ENCODE data around the gene CEP89. TPM values are rescaled to one million over a fixed set of nuclear protein-coding genes. Genes with fewer than 3 reads are reported as not detected.
"Not testable (repeated sequence)": the region's sequence is repeated elsewhere in the genome, so short reads cannot be mapped to it uniquely, and the experiment has no call there.

Gene CEP89
- total RNA-seq, 1 donor from 2014 or later: 7.7 TPM

DNA sequence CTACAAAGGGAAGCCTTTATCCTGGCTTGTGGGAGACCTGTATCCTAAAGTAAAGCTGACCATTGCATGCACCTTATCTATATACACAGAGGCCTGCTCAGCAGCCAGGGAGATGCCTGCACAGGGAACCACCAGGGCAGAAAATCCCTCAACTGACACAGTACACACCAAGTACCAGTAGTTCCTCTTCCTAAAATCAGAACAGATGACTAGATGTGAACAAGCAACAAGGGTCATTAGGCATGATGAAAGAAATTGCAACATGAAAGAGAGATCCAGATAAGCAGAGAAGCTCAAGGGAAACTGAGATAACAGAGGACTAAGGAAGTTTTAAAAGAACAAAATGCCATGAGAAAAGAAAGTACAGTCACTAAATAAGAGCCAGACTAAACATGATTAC lies 62.5 kb downstream of the CEP89 start:
- no peak for ATAC-seq (ENCODE audit: poor library complexity)
- intact Hi-C loops (cut with DNase I): no loop called here
- no peak for DNase-seq

DNA sequence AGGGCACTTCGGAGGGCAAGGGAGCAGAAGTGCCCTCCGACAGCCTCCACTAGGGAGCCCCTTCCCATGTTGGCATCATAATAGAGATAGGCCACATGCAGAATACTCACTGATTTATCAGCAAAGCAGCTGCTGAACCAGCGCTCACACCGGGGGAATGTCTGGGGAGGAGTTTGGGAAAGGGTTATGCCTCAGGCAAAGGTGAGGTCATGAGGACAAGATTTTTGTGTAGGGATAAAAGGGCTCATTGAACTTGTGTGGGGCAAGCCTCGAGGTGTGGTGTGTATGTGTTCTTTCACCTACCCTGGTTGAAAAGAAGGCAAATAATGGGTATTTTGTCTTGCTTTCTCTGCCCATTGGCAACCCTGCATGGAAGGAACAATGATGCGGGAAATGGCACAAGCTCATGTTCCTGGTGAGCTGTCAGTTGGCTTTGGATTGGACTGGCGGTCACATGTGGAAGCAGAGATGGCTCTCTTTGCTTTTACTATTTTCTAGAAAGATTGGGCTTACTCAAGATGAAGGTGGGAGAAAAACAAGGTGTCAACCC lies 63.0 kb downstream of the CEP89 start:
- intact Hi-C loops (cut with DNase I): no loop called here
- ATAC-seq (ENCODE audit: poor library complexity) (no peak), DNase-seq (no peak)

DNA sequence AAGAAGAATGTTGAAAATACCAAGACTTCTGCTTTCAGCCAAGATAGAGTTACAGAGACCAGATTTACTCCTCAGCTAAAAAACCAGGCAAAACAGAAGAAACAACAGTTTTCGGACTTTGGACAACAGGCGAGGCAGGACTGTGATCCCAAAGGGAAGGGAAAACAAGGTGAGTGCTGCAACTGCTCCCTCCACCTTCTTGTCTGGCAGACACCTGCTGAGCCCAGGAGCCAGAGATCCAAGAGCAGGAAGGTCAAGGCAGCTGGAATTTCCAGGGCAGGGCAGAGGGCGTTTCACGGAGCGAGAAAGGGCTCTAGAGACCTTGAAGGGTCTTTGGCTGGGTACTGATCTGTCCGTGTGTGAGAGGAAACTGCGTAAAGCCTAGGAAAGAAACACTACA lies 69.3 kb downstream of the CEP89 start:
- intact Hi-C loops (cut with DNase I): no loop called here
- ATAC-seq (ENCODE audit: poor library complexity) (no peak), DNase-seq (no peak)

DNA sequence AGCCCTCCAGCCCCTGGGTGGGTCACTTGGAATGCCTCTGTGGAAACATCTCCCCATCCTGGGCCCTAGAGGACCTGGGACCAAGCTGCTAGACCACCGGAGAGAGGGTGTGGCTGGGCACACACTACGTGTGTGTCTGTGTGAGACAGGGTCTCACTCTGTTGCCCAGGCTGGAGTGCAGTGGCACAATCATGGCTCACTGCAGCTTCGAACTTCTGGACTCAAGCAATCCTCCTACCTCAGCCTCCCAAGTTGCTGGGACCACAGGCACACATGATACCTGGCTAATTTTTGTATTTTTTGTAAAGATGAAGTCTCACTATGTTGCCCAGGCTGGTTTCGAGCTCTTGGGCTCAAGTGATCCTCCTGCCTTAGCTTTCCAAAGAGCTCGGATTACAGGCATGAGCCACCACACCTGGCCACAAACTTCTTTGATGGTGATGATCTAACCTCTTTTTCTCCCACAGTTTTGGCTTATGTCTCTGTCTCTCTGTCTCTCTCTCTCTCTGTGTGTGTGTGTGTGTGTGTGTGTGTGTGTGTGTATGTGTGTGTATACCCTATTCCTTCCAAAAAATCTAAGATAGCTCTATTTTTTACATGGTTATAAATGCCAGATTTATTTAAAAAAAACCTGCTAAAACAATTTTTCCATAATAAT lies 70.1 kb downstream of the CEP89 start:
- intact Hi-C loops (cut with DNase I): no loop called here
- DNase-seq (no peak), ATAC-seq (ENCODE audit: poor library complexity) (no peak)

DNA sequence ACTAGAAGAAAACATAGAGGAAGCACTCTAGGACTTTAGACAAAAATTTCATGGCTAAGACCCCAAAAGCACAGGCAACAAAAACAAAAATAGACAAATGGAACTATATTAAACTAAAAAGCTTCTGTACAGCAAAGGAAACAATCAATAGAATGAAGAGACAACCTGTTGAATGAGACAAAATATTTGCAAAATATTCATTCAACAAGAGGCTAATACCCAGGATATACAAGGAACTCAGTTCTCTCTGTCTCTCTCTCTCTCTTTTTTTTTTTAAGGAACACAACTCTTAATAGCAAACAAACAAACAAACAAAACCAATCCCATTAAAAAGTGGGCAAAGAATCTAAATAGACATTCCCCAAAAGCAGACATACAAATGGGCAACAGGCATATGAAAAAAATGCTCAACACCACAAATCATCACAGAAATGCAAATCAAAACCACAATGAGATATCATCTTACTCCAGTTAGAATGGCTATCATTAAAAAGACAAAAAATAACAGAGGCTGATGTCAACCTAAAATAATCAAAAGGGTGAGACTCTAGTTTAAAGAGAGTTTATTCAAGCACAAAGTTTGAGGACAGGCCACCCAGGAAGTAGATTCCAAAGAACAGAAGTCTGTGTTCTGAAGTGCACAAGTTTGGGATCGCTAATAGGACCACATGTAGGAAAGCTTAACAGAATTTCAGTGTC lies 75.1 kb downstream of the CEP89 start:
- intact Hi-C loops (cut with DNase I): no loop called here
- no peak for ATAC-seq (ENCODE audit: poor library complexity)
- DNase-seq: no peak

DNA sequence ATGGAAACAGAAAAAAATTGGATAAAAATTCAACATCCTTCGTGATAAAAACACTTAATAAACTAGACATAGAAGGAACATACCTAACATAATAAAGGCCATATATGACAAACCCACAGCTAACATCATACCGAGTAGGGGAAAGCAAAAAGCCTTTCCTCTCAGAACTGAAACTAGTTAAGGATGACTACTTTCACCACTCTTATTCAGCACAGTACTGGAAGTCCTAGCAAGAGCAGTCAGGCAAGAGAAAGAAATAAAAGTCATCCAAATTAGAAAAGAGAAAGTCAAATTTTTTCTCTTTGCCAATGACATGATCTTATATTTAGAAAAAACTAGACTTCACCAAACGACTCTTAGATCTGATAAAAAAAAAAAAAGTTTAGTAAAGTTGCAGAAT lies 76.4 kb downstream of the CEP89 start:
- DNase-seq: no peak
- intact Hi-C loops (cut with DNase I): no loop called here
- no peak for ATAC-seq (ENCODE audit: poor library complexity)

DNA sequence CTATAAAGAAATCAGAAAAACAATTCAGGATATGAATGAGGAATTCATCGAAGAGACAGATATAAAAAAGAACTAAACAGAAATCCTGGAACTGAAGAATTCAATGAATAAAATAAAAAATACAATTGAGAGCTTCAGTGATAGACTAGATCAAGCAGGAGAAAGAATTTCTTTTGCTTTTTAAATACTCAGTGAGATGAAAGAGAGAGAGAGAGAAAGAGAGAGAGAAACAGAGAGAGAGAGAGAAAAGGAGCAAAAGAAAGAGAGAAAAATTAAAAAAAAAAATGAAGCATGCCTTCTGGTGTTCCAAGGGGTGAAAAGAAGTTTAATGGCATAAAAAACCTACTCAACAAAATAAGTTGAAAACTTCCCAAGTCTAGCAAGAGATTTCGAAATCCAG lies 80.1 kb downstream of the CEP89 start:
- intact Hi-C loops (cut with DNase I): no loop called here
- no peak for ATAC-seq (ENCODE audit: poor library complexity)
- DNase-seq: no peak

DNA sequence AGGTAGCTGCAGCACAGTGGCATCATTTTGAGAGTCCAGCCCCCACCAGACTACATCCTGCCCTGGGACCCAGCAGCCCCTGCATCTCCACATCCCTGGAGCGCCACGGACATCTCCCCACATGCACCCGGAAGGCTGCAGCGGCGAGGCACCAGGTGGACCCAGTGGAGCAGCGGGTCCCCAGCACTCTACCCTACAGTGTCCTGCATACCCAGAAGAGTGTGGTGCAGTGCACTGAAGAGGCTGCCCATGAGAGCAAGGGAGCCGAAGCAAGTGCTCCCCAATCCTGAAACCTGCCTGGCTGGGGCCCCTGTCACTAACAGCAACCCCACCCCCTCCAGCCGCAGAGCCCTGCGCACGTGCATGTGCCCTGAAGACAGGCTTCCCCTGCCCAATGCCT lies 80.9 kb downstream of the CEP89 start:
- intact Hi-C loops (cut with DNase I): no loop called here
- ATAC-seq (ENCODE audit: poor library complexity) (no peak), DNase-seq (no peak)

DNA sequence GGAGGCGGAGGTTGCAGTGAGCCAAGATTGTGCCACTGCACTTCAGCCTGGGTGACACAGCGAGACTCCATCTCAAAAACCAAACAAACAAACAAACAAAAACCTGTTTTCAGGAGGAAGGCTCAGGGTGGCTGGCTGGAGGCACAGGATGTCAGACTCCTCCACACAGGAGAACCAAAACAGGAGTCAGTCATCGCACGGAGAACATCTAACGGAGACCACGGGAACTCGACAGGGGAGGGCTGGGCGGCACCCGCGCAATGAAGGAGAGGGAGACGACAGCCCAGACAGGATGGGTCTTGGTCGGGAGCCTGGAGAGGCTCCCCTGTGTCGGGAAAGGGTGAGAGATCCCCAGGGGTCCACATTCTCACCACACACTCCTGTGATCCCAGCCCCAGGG lies 81.4 kb downstream of the CEP89 start:
- intact Hi-C loops (cut with DNase I): no loop called here
- ATAC-seq (ENCODE audit: poor library complexity) (no peak), DNase-seq (no peak)

DNA sequence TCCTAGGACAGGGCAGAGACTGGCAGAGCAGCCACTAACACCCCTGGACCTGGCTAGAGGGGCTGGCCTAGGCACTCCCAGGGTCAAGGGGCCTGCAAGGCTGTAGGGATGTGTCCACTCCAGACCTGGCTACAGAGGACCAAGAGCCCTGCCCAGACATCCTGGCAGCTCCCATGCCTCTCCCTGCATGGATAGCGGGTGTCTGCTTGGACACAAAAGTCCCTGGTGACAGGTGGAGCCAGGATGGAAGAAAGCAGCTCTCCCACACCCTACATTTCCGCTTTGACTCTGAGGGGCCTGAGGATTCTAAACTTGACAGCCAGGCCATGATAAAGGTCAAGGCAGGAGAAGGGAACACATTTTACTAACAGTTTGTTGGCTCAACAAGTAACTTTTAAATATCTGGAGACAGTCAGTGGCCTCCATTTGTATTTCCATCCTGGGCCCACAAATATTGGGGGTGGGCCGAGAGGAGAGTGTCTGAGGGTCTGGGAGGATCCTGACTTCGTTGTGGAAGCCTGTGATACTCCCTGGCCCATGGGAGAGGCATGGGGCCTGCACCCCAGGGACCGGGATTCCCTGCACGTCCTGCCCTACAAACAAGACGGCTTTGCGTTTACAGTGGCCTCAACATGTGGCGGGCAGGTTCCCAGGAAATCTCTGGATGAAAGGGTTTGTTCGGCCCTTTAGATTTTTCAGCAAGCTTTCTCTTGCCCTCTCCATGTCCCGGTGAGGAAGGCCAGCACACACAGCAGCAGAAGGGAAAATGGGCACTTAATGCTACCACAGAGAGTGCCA lies 82.4 kb downstream of the CEP89 start:
- intact Hi-C loops (cut with DNase I): no loop called here
- ATAC-seq (ENCODE audit: poor library complexity): no peak
- no peak for DNase-seq

DNA sequence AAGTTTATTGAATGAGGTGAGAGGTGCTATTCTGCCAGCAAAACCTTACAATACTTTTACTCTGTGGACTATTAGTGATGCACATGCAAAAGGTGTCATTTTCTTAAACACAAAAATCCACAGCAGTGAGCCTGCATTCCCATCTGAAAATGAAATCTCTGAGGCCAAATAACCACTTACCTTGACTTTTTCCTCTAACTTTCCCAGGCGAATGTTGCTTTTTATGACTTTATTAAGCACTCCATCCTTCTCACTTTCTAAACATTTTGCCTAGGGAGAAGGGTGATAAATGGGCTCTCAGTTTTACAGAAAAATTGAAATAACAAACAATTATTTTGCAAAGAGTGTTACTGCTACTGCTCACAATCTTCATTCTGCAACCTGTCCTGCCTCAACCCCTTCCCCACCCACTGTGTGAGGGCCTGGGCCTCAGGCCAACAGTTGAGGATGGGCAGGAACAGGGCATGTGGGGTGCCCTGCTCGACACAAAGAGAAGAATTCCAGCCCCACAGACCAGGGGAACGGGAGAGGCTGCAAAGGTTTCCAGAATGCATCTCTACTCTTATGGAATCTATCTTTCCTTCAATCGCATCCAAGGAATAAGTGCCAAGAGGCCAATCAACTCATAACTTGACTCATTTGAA lies 84.1 kb downstream of the CEP89 start:
- ATAC-seq (ENCODE audit: poor library complexity) (no peak), DNase-seq (no peak)
- intact Hi-C loops (cut with DNase I): no loop called here

DNA sequence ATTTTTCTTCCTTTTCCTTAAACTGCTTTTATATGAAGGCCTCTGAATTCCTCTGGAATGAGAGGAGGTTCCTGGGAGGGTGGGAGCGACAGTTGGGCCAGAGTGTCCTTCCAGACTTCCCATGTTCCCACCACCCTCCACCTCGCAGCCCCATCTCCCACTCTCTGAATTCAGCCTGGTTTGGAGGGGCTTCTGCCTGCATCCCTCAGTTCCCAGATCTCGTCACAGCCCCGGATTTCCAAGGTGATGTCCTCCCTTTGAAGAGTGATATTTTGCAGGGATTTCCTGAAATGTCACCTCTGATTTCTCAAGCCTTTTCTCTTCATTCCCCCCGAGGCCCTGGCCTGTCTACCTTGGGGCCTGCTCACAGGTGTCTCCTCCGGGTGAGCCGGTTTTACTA lies 85.5 kb downstream of the CEP89 start:
- intact Hi-C loops (cut with DNase I): no loop called here
- no peak for DNase-seq
- ATAC-seq (ENCODE audit: poor library complexity): no peak

DNA sequence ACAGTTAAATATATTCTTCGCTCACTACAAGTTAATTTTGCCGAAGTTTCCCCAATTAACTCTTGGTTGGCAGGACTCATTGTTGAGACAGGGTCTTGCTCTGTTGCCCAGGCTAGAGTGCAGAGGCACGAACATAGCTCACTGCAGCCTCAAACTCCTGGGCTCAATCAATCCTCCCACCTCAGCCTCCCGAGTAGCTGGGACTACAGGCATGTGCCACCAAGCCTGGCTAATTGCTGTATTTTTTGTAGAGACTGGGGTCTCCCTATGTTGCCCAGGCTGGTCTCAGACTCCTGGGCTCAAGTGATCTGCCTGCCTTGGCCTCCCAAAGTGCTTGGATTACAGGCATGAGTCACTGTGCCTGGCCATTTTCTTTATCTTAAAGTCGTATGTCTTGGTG lies 86.5 kb downstream of the CEP89 start:
- intact Hi-C loops (cut with DNase I); ATAC-seq (ENCODE audit: poor library complexity); DNase-seq: not testable (repeated sequence)

DNA sequence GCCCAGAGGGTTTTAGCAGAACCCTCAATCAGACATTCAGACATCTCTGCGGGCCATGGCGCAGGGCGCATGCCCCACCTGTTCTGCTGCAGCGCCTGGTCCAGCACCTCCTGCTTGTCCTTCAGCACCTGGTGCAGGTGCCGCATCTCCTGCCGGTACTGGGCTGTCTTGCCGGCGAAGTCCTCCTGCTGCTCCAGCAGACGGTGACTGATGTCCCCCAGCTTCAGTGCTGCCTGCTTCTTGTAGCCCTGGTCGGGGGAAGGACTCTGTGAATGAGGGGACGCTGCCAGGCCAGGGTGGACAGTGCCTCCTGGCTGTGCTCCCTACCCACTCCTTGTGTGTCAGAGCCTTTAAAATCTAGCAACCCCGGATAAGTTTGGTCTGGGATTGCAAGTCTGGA lies 90.0 kb downstream of the CEP89 start:
- no peak for DNase-seq
- ATAC-seq (ENCODE audit: poor library complexity): no peak
- intact Hi-C loops (cut with DNase I): no loop called here

DNA sequence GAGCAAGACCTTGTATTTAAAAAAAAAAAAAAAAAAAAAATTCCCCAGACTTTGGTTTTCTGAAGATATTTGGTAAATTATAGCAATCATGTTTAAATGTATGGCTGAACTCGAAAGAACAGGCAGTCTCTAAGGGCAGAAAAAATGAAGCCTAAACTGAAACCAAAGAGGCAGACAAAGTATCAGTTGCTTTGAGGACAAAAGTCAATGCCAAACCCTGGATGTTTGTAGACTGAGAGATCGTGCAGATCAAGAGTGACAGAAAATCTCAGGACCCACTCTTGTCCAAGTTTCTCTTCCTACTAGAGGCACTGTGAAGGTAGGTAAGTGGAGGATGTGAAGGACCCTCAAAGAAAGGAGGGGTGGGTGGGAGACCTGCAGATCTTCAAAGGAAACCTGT lies 91.1 kb downstream of the CEP89 start:
- ATAC-seq (ENCODE audit: poor library complexity): no peak
- intact Hi-C loops (cut with DNase I): no loop called here
- no peak for DNase-seq

DNA sequence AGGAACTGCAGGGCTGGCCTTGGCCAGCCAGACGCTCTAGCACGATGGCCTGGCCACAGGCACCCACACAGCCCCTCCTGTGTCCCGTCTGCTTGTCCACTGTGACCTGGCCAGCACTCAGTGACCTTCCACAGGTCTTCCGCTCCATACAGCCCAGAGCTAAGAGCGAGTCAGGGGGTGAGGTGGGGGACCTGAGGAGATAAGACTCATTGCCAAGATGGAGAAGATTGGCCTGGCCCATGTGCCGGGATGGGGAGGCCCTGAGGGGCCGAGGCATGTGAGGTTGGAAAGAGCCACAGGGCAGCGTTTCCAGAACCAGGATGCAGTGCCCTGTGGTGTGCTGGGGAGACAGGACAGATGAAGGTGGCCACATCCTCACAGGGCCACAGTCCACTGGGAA lies 92.0 kb downstream of the CEP89 start:
- DNase-seq: no peak
- ATAC-seq (ENCODE audit: poor library complexity): no peak

DNA sequence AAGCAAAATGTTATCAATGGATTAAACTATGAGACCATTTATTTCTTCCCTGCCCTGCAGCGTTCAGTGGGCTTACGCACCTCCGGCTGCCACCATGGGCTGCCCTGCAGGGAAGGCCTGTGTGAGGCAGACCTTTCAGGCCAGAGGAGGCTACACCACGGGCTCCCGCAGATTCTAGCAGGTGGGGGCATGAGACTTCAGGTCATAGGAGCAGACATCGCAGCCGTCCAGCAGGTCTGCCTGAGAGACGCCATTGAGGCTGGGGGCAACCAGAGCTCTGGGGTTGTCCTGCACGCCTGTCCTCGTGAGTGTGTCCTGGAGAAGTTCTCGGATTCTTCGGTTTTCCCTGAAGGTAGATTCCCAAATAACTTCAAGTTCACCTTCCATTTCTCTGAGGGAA lies 92.8 kb downstream of the CEP89 start:
- intact Hi-C loops (cut with DNase I): no loop called here
- ATAC-seq (ENCODE audit: poor library complexity) (no peak), DNase-seq (no peak)

More for the DNA sequence above, 92.0 kb downstream of the CEP89 start:
- intact Hi-C loops (cut with DNase I): no loop called here

DNA sequence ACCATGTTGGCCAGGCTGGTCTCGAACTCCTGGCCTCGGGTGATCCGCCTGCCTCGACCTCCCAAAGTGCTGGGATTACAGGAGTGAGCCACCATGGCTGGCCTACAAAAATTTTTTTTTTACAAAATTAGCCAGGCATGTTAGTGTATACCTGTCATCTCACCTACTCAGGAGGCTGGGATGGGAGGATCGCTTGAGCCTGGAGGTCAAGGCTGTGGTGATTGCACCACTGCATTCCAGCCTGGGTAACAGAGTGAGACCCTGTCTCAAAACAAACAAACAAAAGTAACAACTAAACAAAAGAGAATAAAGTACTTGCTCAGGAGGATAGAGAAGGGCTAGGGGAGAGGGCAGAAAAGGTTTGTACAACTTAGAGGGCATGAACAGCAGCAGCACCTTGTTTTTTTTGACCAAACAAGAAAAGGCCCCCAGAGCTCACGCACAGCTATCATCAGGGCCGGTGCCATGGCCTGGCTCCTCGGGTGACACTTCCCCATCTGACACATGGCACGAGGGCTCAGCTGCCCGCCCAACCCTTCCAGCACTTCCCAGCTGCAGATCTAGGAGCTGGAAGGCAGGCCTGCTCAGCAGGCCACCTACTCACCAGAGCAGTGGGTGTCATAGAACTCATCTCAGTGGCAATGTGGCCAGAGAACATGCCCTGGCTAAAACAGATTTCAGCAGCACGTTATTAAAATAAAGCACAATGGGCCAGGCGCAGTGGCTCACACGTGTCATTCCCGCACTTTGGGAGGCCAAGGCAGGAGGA lies 93.6 kb downstream of the CEP89 start:
- intact Hi-C loops (cut with DNase I): no loop called here

More for the DNA sequence above, 93.6 kb downstream of the CEP89 start:
- ATAC-seq (ENCODE audit: poor library complexity): no peak
- DNase-seq: no peak
